Left ventricle myocardium inferior (tissue), 1 donor: ENCODE measurements around the gene ACTN1. TPM values are rescaled to one million over a fixed set of nuclear protein-coding genes. Genes with fewer than 3 reads are reported as not detected.

Experiments used
- DNase-seq: peaks from one replicate; pipeline ENCODE4 v3.0.0-alpha.2; 2020
- H3K27ac ChIP-seq: fragments of 200-600 bp; replicated peaks from 2 replicates; pipeline ENCODE4 v1.8.0; 2021
- H3K27me3 ChIP-seq: fragments of 200-600 bp; 2 replicates; pipeline ENCODE4 v1.8.0; 2021; ENCODE audit warnings: low read depth
- H3K36me3 ChIP-seq: fragments of 200-600 bp; 2 replicates; pipeline ENCODE4 v1.8.0; 2021
- H3K4me1 ChIP-seq: fragments of 200-600 bp; 2 replicates; pipeline ENCODE4 v1.8.0; 2021
- H3K4me3 ChIP-seq: fragments of 200-600 bp; 2 replicates; pipeline ENCODE4 v1.8.0; 2021; ENCODE audit warnings: mild to moderate bottlenecking, moderate library complexity
- H3K9me3 ChIP-seq: fragments of 200-600 bp; replicated peaks from 2 replicates; pipeline ENCODE4 v1.8.0; 2021
- intact Hi-C: fragments of 100-400 bp; cut with micrococcal nuclease; formaldehyde crosslinking; loops from one replicate; pipeline ENCODE4 v1.11.0; 2022
- total RNA-seq: library from RNA; stranded (reverse); fragmentation: NEBNext Ultra II Directional; extraction: Animal tissue kit (Norgen Biotek cat#: 25700); gene quantifications from one replicate; pipeline ENCODE4 v1.2.1, GENCODE V29; 2021
- TF ChIP-seq, protein P1 (sequence below): fragments of 200-600 bp; IDR thresholded peaks from 2 replicates; pipeline ENCODE4 v1.8.0; 2021; ENCODE audit warnings: antibody characterized with exemption, mild to moderate bottlenecking, borderline replicate concordance
- donor health status: DM: no; HTN: yes; CAD: no; lungs with severe emphysema.

Gene ACTN1
- total RNA-seq, 1 donor from 2014 or later = 75.4 TPM

DNA sequence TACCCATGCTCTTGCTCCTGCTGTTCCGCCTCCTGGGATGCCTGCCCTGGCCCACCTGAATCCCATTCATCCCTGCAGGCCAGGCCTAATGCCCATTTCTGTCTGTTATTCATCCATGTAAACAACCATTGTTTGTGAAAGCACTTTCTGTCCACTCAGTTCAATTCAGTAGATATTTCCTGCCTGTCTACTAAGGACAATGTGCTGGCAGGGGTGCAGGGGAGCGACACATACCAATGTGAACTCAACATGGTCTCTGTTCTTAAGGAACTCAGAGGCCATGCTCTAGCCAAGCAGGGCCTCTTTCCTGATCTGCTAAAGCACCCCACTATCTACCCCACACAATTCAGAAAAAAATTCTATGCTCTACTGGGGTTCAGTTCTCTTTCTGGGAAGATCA lies 97.7 kb downstream of the ACTN1 start:
- Histone ChIP-seq H3K9me3 (no peaks in the 10 kb centered on the region), H3K27ac (peak overlapping the region; percentile 63), H3K36me3 (peaks cover 95% of the 10 kb centered on the region), H3K4me1 (peaks cover 36% of the 10 kb centered on the region), H3K27me3 (no peaks in the 10 kb centered on the region), H3K4me3 (no peak overlapping the region)
- DNase-seq = no peak
- TF ChIP-seq, protein P1, sequence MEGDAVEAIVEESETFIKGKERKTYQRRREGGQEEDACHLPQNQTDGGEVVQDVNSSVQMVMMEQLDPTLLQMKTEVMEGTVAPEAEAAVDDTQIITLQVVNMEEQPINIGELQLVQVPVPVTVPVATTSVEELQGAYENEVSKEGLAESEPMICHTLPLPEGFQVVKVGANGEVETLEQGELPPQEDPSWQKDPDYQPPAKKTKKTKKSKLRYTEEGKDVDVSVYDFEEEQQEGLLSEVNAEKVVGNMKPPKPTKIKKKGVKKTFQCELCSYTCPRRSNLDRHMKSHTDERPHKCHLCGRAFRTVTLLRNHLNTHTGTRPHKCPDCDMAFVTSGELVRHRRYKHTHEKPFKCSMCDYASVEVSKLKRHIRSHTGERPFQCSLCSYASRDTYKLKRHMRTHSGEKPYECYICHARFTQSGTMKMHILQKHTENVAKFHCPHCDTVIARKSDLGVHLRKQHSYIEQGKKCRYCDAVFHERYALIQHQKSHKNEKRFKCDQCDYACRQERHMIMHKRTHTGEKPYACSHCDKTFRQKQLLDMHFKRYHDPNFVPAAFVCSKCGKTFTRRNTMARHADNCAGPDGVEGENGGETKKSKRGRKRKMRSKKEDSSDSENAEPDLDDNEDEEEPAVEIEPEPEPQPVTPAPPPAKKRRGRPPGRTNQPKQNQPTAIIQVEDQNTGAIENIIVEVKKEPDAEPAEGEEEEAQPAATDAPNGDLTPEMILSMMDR = no peak
- intact Hi-C loops = no loop called here

DNA sequence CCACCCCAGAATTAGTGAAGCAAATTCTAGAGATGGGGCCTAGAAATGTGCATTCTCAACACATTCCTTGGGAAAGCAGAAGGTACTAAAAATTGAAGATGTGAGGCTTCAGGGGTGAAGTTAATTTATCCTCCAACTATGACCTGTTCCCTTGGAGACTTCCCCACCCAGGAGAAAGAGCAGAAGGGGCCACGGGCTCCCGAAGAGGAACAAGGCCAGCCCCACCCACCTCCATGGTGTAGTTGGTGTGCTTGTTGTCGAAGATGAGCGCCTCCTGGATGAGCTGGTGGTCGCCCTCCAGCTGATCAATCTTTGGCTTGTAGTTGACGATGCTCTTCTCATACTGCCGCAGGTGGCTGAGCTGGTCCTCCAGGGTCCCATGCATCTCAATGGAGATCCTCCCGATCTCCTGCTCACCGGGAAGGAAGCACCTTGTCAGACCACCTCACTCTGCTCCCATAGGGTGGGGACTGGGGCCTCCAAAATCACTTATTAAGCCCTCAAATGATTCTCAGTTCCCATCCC lies 98.5 kb downstream of the ACTN1 start:
- DNase-seq = no peak
- intact Hi-C loops = no loop called here
- Histone ChIP-seq H3K36me3 (peaks cover 99% of the 10 kb centered on the region), H3K9me3 (no peaks in the 10 kb centered on the region), H3K27me3 (no peaks in the 10 kb centered on the region), H3K4me1 (peaks cover 29% of the 10 kb centered on the region), H3K4me3 (no peak overlapping the region), H3K27ac (peak overlapping the region; percentile 36)
- TF ChIP-seq, protein P1 = no peak

GRCh38 chr14:68879841-68880575 lies 99.1 kb downstream of the ACTN1 start:
- Histone ChIP-seq H3K9me3 (no peaks in the 10 kb centered on the region), H3K4me3 (no peak overlapping the region), H3K27ac (no peak overlapping the region), H3K4me1 (peaks cover 25% of the 10 kb centered on the region), H3K36me3 (peaks cover 99% of the 10 kb centered on the region), H3K27me3 (no peaks in the 10 kb centered on the region)
- TF ChIP-seq, protein P1 = no peak
- intact Hi-C loops = no loop called here
- DNase-seq = no peak

DNA sequence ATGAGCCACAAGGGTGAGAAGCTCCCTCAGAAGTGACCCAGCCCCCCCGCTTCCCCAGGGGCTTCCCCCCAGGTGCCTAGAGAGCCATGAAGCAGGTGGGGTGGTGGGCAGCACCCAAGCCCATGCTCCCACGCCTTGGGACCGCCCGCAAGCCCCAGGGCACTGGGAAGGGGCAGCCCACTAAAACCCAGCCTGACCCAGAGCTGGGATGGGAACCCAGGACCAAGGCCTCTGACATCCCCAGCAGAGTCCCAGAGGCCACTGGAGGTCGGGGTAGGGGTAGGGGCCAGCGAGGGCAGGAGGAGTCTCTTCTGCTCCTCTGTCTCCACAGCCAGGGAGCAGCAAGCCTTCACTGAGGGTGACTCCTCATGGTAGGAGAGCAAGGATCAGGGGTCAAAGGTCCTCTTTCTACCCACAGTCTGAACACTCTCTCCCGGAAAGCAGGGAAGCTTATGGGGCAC lies 99.8 kb downstream of the ACTN1 start:
- no peak overlapping the region for H3K4me3 ChIP-seq
- intact Hi-C loops = no loop called here
- H3K4me1 ChIP-seq = peaks cover 19% of the 10 kb centered on the region
- no peaks in the 10 kb centered on the region for H3K9me3 ChIP-seq
- DNase-seq = no peak
- TF ChIP-seq, protein P1 = no peak
- peaks cover 100% of the 10 kb centered on the region for H3K36me3 ChIP-seq
- no peak overlapping the region for H3K27ac ChIP-seq
- H3K27me3 ChIP-seq = no peaks in the 10 kb centered on the region

GRCh38 chr14:68878908-68879307 lies 100.2 kb downstream of the ACTN1 start:
- Histone ChIP-seq H3K9me3 (no peaks in the 10 kb centered on the region), H3K27ac (no peak overlapping the region), H3K4me1 (peaks cover 14% of the 10 kb centered on the region), H3K36me3 (peaks cover 100% of the 10 kb centered on the region), H3K27me3 (no peaks in the 10 kb centered on the region), H3K4me3 (no peak overlapping the region)
- DNase-seq = no peak
- TF ChIP-seq, protein P1 = no peak
- intact Hi-C loops = no loop called here
